Mucosa of stomach (tissue), 1 donor: ENCODE measurements around the gene ZNF326.

Source experiments
- H3K27me3 ChIP-seq: one replicate; pipeline ENCODE4 v1.7.0; 2013; ENCODE audit warnings: mild to moderate bottlenecking, low read length; ENCODE audit not compliant: control insufficient read depth, insufficient read depth
- H3K36me3 ChIP-seq: one replicate; pipeline ENCODE4 v1.7.0; 2013; ENCODE audit warnings: low read length; ENCODE audit not compliant: control insufficient read depth, insufficient read depth
- H3K4me1 ChIP-seq: one replicate; pipeline ENCODE4 v1.7.0; 2013; ENCODE audit warnings: mild to moderate bottlenecking, low read length; ENCODE audit not compliant: control insufficient read depth, insufficient read depth
- H3K4me3 ChIP-seq: one replicate; pipeline ENCODE4 v1.7.0; 2013; ENCODE audit warnings: low read length
- H3K9ac ChIP-seq: one replicate; pipeline ENCODE4 v1.7.0; 2013; ENCODE audit warnings: mild to moderate bottlenecking, low read length, moderate library complexity
- H3K9me3 ChIP-seq: one replicate; pipeline ENCODE4 v1.7.0; 2013; ENCODE audit warnings: mild to moderate bottlenecking, low read length, moderate library complexity; ENCODE audit not compliant: control insufficient read depth
- donor health status: Pancreatic carcinoma.

The ZNF326 gene

GRCh38 chr1:89955311-89956205, 39.4 kb upstream of the ZNF326 start:
- Histone ChIP-seq H3K36me3 (no peaks in the 10 kb centered on the region), H3K9ac (no peak overlapping the region), H3K9me3 (no peaks in the 10 kb centered on the region), H3K27me3 (no peaks in the 10 kb centered on the region), H3K4me3 (no peak overlapping the region), H3K4me1 (peaks cover 16% of the 10 kb centered on the region)

GRCh38 chr1:89957107-89957506, 37.8 kb upstream of the ZNF326 start:
- H3K9ac ChIP-seq, result no peak overlapping the region
- H3K27me3 ChIP-seq, result no peaks in the 10 kb centered on the region
- no peak overlapping the region for H3K4me3 ChIP-seq
- H3K36me3 ChIP-seq, result no peaks in the 10 kb centered on the region
- H3K4me1 ChIP-seq, result peaks cover 16% of the 10 kb centered on the region
- H3K9me3 ChIP-seq, result no peaks in the 10 kb centered on the region

GRCh38 chr1:89958851-89959654, 35.9 kb upstream of the ZNF326 start:
- H3K36me3 ChIP-seq, result no peaks in the 10 kb centered on the region
- H3K9ac ChIP-seq, result no peak overlapping the region
- H3K27me3 ChIP-seq, result no peaks in the 10 kb centered on the region
- H3K4me1 ChIP-seq, result peaks cover 5% of the 10 kb centered on the region
- H3K9me3 ChIP-seq, result no peaks in the 10 kb centered on the region
- no peak overlapping the region for H3K4me3 ChIP-seq

- no peaks in the 10 kb centered on the region for H3K9me3 ChIP-seq
- H3K27me3 ChIP-seq, result no peaks in the 10 kb centered on the region
- peaks cover 5% of the 10 kb centered on the region for H3K4me1 ChIP-seq
- no peaks in the 10 kb centered on the region for H3K36me3 ChIP-seq
- no peak overlapping the region for H3K9ac ChIP-seq
- no peak overlapping the region for H3K4me3 ChIP-seq
Observed at GRCh38 chr1:89959719-89960118, 35.2 kb upstream of the ZNF326 start.

- H3K9ac ChIP-seq, result no peak overlapping the region
- peaks cover 2% of the 10 kb centered on the region for H3K4me1 ChIP-seq
- no peaks in the 10 kb centered on the region for H3K36me3 ChIP-seq
- no peak overlapping the region for H3K4me3 ChIP-seq
- no peaks in the 10 kb centered on the region for H3K9me3 ChIP-seq
- H3K27me3 ChIP-seq, result no peaks in the 10 kb centered on the region
Observed at GRCh38 chr1:89962024-89962741, 32.7 kb upstream of the ZNF326 start.

- no peak overlapping the region for H3K9ac ChIP-seq
Observed at GRCh38 chr1:89962742-89963075, 32.2 kb upstream of the ZNF326 start.

GRCh38 chr1:89965193-89965768, 29.6 kb upstream of the ZNF326 start:
- H3K9me3 ChIP-seq, result no peaks in the 10 kb centered on the region
- H3K27me3 ChIP-seq, result no peaks in the 10 kb centered on the region
- H3K4me1 ChIP-seq, result no peaks in the 10 kb centered on the region
- no peak overlapping the region for H3K9ac ChIP-seq
- no peak overlapping the region for H3K4me3 ChIP-seq
- no peaks in the 10 kb centered on the region for H3K36me3 ChIP-seq

More at GRCh38 chr1:89962742-89963075, 32.2 kb upstream of the ZNF326 start:
- H3K4me3 ChIP-seq, result no peak overlapping the region
- no peaks in the 10 kb centered on the region for H3K4me1 ChIP-seq
- no peaks in the 10 kb centered on the region for H3K9me3 ChIP-seq
- no peaks in the 10 kb centered on the region for H3K27me3 ChIP-seq
- H3K36me3 ChIP-seq, result no peaks in the 10 kb centered on the region

GRCh38 chr1:89966656-89967055, 28.3 kb upstream of the ZNF326 start:
- Histone ChIP-seq H3K36me3 (no peaks in the 10 kb centered on the region), H3K4me1 (no peaks in the 10 kb centered on the region)

GRCh38 chr1:89971600-89971999, 23.3 kb upstream of the ZNF326 start:
- H3K36me3 ChIP-seq, result no peaks in the 10 kb centered on the region
- H3K9me3 ChIP-seq, result no peaks in the 10 kb centered on the region
- peaks cover 4% of the 10 kb centered on the region for H3K4me1 ChIP-seq
- no peaks in the 10 kb centered on the region for H3K27me3 ChIP-seq
- H3K9ac ChIP-seq, result no peak overlapping the region
- H3K4me3 ChIP-seq, result no peak overlapping the region

More at GRCh38 chr1:89966656-89967055, 28.3 kb upstream of the ZNF326 start:
- Histone ChIP-seq H3K9me3 (no peaks in the 10 kb centered on the region), H3K4me3 (no peak overlapping the region), H3K27me3 (no peaks in the 10 kb centered on the region), H3K9ac (no peak overlapping the region)

- peaks cover 4% of the 10 kb centered on the region for H3K4me1 ChIP-seq
- no peaks in the 10 kb centered on the region for H3K27me3 ChIP-seq
- H3K9ac ChIP-seq, result no peak overlapping the region
- H3K4me3 ChIP-seq, result no peak overlapping the region
- no peaks in the 10 kb centered on the region for H3K36me3 ChIP-seq
- no peaks in the 10 kb centered on the region for H3K9me3 ChIP-seq
Observed at GRCh38 chr1:89972024-89972423, 22.9 kb upstream of the ZNF326 start.

GRCh38 chr1:89973471-89974127, 21.3 kb upstream of the ZNF326 start:
- no peaks in the 10 kb centered on the region for H3K27me3 ChIP-seq
- H3K9ac ChIP-seq, result no peak overlapping the region
- H3K36me3 ChIP-seq, result no peaks in the 10 kb centered on the region
- H3K9me3 ChIP-seq, result no peaks in the 10 kb centered on the region
- peaks cover 4% of the 10 kb centered on the region for H3K4me1 ChIP-seq
- no peak overlapping the region for H3K4me3 ChIP-seq
